H7 (cell line): ENCODE data around the gene TAF11L14. TPM values are rescaled to one million over a fixed set of nuclear protein-coding genes. Genes with fewer than 3 reads are reported as not detected.
A peak's percentile ranks its signal among the peaks of the same experiment; 100 is the strongest.
"Not testable (repeated sequence)": the region's sequence is repeated elsewhere in the genome, so short reads cannot be mapped to it uniquely, and the experiment has no call there.

ENCODE experiments used
- DNase-seq: peaks from one replicate; pipeline ENCODE4 v3.0.0; 2012
- H3K27me3 ChIP-seq: 2 replicates; pipeline ENCODE4 v1.6.0; 2011; ENCODE audit warnings: mild to moderate bottlenecking, low read length; ENCODE audit not compliant: control insufficient read depth, insufficient read depth
- H3K36me3 ChIP-seq: replicated peaks from 2 replicates; pipeline ENCODE4 v1.5.1; 2011; ENCODE audit warnings: low read length; ENCODE audit not compliant: control insufficient read depth, insufficient read depth
- H3K4me3 ChIP-seq: 2 replicates; pipeline ENCODE4 v1.5.1; 2011; ENCODE audit warnings: low read depth, mild to moderate bottlenecking, control low read depth, low read length, moderate library complexity; ENCODE audit not compliant: insufficient read depth
- total RNA-seq: library from RNA; depleted of rRNA; stranded (reverse); fragments of >200 nt; shearing (Covaris generic); gene quantifications from 2 replicates; pipeline ENCODE4 v1.2.3, GENCODE V29; 2014; rRNA removed

Gene TAF11L14
- not detected in 2 replicates for total RNA-seq

DNA sequence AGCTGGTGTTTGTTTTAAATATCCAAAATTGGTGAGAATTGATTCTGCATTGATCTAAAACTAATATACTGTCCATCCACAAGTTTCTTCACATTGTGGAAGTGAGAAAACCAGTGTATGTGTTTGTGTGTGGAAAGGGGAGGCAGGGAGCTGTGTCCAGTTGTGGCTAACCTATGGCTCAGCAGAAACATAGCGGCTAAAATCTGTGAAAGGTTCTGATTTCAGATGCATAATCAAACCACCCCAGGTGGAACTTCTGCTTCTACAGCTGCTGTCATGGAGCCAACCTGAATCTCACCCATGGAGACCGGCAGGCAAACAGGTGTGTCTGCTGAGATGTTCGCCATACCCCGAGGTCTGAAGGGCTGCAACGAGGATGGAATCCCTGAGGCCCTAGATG lies at the start of gene TAF11L14:
Gene TAF11L14, plus strand, starts transcription at position 301 of the 400 bp plus-strand sequence.
- Histone ChIP-seq H3K27me3 (no peaks in the 10 kb centered on the region), H3K4me3 (no peak within 1 kb of the TSS), H3K36me3 (no peaks in the 10 kb centered on the region)
- no peak for DNase-seq

DNA sequence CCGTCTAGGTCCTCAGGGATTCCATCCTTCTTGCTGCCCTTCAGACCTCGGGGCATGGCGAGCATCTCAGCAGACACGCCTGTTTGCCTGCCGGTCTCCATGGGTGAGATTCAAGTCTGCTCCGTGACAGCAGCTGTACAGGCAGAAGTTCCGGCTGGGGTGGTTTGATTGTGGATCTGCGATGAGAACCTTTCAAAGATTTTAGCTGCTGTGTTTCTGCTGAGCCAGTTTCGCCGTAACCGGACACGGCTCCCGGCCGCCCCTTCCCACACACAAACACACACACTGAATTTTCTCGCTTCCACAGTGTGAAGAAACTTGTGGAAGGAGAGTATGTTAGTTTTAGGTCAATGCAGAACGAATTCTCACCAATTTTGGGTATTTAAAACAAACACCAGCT lies 48.6 kb upstream of the TAF11L14 start, which contains the start of gene TAF11L7:
Gene TAF11L7, minus strand, starts transcription at position 101 of the 400 bp plus-strand sequence.
- H3K36me3 ChIP-seq, H3K27me3 ChIP-seq, DNase-seq, H3K4me3 ChIP-seq: not testable (repeated sequence)

DNA sequence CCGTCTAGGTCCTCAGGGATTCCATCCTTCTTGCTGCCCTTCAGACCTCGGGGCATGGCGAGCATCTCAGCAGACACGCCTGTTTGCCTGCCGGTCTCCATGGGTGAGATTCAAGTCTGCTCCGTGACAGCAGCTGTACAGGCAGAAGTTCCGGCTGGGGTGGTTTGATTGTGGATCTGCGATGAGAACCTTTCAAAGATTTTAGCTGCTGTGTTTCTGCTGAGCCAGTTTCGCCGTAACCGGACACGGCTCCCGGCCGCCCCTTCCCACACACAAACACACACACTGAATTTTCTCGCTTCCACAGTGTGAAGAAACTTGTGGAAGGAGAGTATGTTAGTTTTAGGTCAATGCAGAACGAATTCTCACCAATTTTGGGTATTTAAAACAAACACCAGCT lies 43.4 kb upstream of the TAF11L14 start, which contains the start of gene TAF11L8:
Gene TAF11L8, minus strand, starts transcription at position 101 of the 400 bp plus-strand sequence.
- not testable (repeated sequence) for H3K36me3 ChIP-seq, DNase-seq, H3K27me3 ChIP-seq, H3K4me3 ChIP-seq

DNA sequence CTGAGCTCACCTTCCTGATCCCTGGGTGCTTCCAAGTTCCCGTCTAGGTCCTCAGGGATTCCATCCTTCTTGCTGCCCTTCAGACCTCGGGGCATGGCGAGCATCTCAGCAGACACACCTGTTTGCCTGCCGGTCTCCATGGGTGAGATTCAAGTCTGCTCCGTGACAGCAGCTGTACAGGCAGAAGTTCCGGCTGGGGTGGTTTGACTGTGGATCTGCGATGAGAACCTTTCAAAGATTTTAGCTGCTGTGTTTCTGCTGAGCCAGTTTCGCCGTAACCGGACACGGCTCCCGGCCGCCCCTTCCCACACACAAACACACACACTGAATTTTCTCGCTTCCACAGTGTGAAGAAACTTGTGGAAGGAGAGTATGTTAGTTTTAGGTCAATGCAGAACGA lies 40.0 kb upstream of the TAF11L14 start, which contains the start of gene TAF11L9:
Gene TAF11L9, minus strand, starts transcription at position 140 of the 400 bp plus-strand sequence.
- not testable (repeated sequence) for H3K27me3 ChIP-seq, DNase-seq, H3K36me3 ChIP-seq, H3K4me3 ChIP-seq

DNA sequence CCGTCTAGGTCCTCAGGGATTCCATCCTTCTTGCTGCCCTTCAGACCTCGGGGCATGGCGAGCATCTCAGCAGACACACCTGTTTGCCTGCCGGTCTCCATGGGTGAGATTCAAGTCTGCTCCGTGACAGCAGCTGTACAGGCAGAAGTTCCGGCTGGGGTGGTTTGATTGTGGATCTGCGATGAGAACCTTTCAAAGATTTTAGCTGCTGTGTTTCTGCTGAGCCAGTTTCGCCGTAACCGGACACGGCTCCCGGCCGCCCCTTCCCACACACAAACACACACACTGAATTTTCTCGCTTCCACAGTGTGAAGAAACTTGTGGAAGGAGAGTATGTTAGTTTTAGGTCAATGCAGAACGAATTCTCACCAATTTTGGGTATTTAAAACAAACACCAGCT lies 36.5 kb upstream of the TAF11L14 start, which contains the start of gene TAF11L10:
Gene TAF11L10, minus strand, starts transcription at position 101 of the 400 bp plus-strand sequence.
- not testable (repeated sequence) for H3K27me3 ChIP-seq, H3K36me3 ChIP-seq, H3K4me3 ChIP-seq, DNase-seq

DNA sequence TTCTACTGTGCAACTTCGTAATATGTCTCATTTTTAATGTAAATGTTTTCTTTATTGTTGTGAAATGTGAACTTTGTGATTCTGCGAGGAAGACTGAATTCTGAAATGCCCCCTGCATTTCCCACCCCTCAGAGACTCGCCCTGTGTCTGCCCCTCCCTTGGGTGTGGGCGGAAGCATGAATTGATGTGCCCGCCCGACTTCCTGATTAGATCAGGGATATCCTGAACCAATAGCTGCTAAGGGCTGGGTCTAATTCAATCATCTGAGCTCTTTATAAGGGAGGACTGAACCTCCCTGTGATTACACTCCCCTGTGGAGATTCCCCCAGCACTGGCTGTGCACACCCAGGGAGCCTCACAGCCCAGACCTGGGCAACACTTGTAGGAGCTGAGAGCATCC lies 30.4 kb upstream of the TAF11L14 start, which contains the start of gene TAF11L11:
Gene TAF11L11, plus strand, starts transcription at position 304 of the 400 bp plus-strand sequence.
- not testable (repeated sequence) for H3K27me3 ChIP-seq, H3K4me3 ChIP-seq, DNase-seq, H3K36me3 ChIP-seq

DNA sequence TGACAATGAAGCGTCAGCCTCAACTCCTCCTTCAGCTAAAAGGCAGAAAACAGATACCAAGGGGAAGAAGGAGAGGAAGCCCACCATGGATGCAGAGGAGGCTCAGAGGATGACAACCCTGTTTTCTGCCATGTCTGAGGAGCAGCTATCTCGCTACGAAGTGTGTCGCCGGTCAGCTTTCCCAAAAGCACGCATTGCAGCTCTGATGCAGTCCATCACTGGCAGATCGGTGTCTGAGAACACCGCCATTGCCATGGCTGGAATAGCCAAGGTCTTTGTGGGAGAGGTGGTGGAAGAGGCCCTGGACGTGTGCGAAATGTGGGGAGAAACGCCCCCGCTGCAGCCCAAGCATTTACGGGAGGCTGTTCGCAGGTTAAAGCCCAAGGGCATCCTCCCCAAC lies 29.3 kb upstream of the TAF11L14 start:
- Histone ChIP-seq H3K4me3 (no peak overlapping the region), H3K27me3 (no peaks in the 10 kb centered on the region), H3K36me3 (no peaks in the 10 kb centered on the region)
- no peak for DNase-seq

DNA sequence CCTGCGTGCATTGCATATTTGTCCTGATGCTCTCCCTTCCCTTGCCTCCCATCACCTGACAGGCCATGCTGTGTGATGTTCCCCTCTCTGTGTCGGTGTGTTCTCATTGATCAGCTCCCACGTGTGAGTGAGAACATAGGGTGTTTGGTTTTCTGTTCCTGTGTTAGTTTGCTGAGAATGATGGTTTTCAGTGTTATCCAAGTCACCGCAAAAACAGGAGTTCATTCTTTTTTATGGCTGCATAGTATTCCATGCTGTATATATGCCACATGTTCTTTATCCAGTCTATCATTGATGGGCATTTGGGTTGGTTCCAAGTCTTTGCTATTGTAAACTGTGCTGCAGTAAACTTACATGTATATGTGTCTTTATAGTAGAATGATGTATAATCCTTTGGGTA lies 26.8 kb upstream of the TAF11L14 start:
- not testable (repeated sequence) for H3K27me3 ChIP-seq, H3K36me3 ChIP-seq, H3K4me3 ChIP-seq, DNase-seq

DNA sequence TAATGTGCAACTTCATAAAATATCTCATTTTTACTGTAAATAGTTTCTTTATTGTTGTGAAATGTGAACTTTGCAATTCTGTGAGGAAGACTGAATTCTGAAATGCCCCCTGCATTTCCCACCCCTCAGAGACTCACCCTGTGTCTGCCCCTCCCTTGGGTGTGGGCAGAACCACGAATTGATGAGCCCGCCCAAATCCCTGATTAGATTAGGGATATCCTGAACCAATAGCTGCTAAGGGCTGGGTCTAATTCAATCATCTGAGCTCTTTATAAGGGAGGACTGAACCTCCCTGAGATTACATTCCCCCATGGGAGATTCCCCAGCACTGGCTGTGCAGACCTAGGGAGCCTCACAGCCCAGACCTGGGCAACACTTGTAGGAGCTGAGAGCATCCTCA lies 24.2 kb upstream of the TAF11L14 start, which contains the start of gene TAF11L12:
Gene TAF11L12, plus strand, starts transcription at position 301 of the 400 bp plus-strand sequence.
- not testable (repeated sequence) for H3K27me3 ChIP-seq, H3K4me3 ChIP-seq, DNase-seq

DNA sequence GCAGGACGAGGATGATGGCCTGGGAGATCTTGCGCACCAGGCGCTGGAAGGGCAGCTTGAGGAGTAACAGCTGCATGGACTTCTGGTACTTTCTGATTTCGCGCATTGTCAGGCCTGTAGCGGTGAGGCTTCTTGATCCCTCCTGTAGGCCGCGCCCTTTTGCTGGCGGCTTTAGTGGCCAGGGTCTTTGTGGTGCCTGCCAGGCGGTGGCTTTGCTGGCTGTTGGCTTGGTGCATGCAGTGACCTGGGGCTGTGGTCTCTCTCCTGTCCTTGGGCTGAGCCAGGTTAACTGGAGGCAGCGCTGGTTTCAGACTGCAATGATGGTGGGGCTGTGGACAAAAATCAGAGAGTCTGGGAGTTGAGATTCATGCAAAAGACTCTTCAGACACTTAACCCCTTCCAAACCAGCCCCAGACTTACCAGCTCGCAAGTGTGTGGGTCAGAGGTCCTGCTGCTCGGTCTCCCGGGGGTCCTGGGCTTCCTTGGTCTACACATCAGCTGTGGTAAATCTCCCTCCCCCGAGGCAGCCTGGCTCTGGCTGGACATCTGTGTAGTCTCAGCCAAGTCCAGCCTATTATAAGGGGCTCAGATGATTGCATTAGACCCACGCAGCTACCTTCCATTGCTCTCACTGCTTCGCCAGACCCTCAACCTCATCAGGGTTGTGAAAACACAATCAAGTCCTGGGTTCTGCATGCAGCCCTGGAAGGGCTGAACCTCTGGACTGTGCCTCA lies 19.2 kb upstream of the TAF11L14 start:
- no peak for DNase-seq
- Histone ChIP-seq H3K27me3 (no peaks in the 10 kb centered on the region), H3K4me3 (no peak overlapping the region), H3K36me3 (no peaks in the 10 kb centered on the region)

More for the DNA sequence above, 24.2 kb upstream of the TAF11L14 start, which contains the start of gene TAF11L12:
- not testable (repeated sequence) for H3K36me3 ChIP-seq

DNA sequence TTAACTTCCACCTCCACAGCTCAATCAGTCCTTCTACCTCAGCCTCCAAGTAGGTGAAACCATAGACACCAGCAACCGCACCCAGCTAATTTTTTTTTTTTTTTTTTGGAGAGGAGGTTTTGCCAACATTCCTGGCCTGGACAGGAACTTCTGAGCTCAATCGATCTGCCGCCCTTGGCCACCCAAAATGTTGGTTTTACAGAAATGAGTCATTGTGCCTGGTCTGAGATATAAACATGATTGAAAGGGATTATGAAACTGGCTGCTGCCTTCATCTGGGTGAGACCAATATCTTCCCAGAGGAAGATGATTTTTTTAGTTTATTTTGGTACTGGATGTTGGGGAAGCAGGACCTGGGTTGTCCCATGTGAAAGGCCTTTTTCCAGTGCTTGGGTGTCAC lies 14.9 kb upstream of the TAF11L14 start:
- DNase-seq = no peak

DNA sequence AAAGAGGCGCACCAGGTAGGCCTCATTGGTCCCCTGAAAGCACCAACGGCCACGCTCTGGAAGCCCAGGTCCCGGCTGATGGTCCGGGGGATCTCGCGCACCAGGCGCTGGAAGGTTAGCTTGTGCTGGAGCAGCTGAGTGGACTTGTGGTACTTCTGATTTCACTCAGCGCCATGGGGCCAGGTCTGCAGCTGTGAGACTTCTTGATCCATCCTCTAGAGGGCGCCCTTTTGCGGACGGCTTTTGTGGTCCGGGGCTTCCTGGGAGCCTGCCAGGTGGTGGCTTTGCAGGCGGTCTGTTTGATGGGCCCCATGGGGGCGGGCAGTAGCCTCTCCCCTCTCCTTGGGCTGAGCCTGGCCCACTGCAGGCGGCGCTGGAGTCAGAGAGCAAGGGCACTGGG lies 13.6 kb upstream of the TAF11L14 start:
- H3K27me3 ChIP-seq = no peaks in the 10 kb centered on the region
- no peak overlapping the region for H3K4me3 ChIP-seq
- H3K36me3 ChIP-seq = no peaks in the 10 kb centered on the region
- DNase-seq = peak; percentile 75

More for the DNA sequence above, 14.9 kb upstream of the TAF11L14 start:
- no peak overlapping the region for H3K4me3 ChIP-seq
- no peaks in the 10 kb centered on the region for H3K27me3 ChIP-seq
- H3K36me3 ChIP-seq = no peaks in the 10 kb centered on the region

DNA sequence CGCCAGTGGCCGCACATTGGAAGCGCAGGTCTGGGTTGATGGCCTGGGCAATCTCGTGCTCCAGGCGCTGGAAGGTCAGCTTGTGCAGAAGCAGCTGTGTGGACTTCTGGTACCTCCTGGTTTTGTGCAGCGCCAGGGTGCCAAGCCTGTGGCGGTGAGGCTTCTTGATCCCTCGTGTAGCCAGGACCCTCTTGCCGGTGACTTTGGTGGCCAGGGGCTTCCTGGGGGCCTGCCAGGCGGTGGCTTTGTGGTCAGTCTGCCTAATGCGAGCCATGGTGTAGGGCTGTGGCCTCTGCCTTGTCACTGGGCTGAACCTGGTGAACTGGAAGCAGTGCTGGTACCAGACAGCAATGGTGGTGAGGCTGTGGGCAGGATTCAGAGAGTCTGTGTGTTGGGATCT lies 8.6 kb upstream of the TAF11L14 start:
- Histone ChIP-seq H3K36me3 (no peaks in the 10 kb centered on the region), H3K4me3 (no peak overlapping the region), H3K27me3 (no peaks in the 10 kb centered on the region)
- DNase-seq = no peak

DNA sequence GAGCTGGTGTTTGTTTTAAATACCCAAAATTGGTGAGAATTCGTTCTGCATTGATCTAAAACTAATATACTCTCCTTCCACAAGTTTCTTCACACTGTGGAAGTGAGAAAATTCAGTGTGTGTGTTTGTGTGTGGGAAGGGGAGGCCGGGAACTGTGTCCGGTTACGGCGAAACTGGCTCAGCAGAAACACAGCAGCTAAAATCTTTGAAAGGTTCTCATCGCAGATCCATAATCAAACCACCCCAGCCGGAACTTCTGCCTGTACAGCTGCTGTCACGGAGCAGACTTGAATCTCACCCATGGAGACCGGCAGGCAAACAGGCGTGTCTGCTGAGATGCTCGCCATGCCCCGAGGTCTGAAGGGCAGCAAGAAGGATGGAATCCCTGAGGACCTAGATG lies 2.5 kb upstream of the TAF11L14 start, which contains the start of gene TAF11L13:
Gene TAF11L13, plus strand, starts transcription at position 301 of the 400 bp plus-strand sequence.
- H3K36me3 ChIP-seq, DNase-seq, H3K4me3 ChIP-seq, H3K27me3 ChIP-seq: not testable (repeated sequence)

DNA sequence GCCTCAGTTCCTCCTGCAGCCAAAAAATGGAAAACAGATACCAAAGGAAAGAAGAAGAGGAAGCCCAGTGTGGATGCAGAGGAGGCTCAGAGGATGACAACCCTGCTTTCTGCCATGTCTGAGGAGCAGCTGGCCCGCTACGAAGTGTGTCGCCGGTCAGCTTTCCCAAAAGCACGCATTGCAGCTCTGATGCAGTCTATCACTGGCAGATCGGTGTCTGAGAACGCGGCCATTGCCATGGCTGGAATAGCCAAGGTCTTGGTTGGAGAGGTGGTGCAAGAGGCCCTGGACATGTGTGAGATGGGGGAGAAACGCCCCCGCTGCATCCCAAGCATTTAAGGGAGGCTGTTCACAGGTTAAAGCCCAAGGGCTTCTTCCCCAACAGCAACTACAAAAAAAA lies 15.0 kb downstream of the TAF11L14 start:
- H3K36me3 ChIP-seq, H3K4me3 ChIP-seq, H3K27me3 ChIP-seq, DNase-seq: not testable (repeated sequence)
